Kasumi-1 (cell line): ENCODE results near the gene SCUBE2.
"Not testable (repeated sequence)": the region's sequence is repeated elsewhere in the genome, so short reads cannot be mapped to it uniquely, and the experiment has no call there.

ENCODE experiments used
- DNase-seq, 2 experiments: peaks; one replicate each; lab custom pipeline; 2025; lab: John Stamatoyannopoulos, UW

The SCUBE2 gene

DNA sequence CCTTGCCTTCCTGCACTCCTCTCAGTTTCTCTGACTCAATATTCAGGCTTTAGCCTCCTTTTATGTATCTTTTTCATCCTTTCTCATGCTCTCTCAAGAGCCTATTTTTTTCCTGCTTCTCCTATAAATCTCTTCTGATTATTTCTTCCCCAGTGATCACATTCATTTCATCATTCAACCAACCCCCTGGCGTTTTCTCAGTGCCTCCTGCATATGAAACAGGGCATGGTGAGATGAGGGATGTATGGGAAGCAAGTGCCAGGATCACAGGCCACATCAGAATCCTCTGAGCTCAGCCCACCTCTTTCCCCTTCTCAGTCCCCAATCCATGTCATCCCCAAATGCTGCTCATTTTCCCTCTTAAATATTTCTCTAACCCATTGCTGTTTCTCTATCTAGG lies 48.9 kb downstream of the SCUBE2 start:
- no peak for DNase-seq

DNA sequence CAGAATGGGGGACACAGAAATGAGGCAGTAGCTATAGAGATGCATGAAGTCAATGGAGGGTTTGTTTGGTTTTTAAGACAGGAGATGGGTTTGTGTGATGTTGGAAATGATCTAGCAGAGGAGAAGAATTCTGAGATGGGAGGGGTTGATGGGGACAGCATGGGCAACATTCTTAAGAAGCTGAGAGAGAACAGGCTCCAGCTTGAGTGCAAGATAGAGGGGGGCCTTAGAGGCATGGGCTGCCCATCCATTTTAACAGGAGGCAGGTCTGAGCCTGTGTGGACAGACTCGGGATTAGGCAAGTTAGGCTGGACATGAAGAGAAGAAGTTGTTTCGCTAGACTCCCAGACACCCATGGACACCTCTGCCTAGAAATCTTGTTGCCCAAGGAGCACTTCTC lies 49.7 kb downstream of the SCUBE2 start:
- no peak for DNase-seq

DNA sequence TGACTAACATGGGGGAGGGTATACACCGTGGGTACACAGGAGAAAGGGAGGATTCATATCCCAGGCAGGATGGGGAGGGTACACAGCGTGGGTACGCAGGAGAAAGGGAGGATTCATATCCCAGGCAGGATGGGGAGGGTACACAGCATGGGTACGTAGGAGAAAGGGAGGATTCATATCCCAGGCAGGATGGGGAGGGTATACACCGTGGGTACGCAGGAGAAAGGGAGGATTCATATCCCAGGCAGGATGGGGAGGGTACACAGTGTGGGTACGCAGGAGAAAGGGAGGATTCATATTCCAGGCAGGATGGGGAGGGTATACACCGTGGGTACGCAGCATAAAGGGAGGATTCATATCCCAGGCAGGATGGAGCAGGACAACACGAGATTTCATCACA lies 51.0 kb downstream of the SCUBE2 start:
- no peak for DNase-seq

DNA sequence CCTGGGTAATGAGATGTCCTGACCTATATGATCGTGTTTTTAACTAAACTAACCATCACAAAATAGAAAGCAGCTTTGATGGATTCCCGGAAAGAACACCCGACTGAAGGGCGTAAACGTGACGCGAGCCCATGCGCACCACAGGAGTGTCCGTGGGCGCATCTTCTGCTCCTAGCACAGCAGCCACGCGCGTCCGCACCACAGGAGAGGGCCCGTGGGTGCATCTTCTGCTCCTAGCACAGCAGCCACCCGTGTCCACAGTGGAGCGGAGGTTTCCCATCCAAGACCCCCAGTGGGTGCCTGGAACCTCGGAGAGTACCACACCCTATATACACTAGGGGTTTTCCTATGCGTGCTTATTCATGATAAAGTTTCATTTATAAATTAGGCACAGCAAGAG lies 51.5 kb downstream of the SCUBE2 start:
- no peak for DNase-seq

DNA sequence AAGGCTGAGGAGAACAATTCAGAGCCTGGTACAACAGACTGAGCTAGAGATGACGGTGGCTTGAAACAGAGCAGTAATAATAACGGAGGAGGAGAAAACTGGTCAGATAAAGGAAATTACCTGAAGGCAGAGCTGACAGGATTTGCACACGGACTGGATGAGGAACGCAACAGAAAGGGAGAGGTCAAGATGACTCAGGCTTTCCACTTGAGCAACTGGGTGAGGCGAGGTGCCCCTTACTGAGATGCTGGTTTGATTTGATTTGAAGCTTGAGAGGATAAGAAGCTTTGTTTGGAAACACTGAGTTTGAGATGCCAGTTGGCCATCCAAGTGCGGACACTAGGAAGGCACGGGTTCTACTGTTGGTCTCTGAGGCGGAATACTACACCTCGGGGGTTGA lies 52.2 kb downstream of the SCUBE2 start:
- no peak for DNase-seq

GRCh38 chr11:9038541-9038940 lies 52.9 kb downstream of the SCUBE2 start:
- DNase-seq, result no peak

DNA sequence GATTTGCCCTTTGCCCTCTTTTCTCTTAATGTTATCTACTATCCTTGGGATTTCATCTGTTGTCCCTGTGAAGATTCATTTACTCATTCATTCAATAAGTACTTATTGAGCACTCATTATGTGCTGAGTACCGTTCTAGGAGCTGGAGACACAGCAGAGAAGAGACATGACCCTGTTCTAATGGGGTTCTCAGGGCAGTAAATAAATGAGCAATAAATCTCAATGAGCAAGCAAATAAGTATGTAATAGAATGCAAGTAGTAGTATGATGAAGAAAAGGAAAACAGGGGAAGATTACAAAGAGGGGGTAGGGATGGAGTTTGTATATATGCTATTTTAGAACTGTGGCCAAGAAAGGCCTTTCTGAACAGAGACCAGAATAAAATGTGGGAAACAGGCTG lies 53.4 kb downstream of the SCUBE2 start:
- no peak for DNase-seq

DNA sequence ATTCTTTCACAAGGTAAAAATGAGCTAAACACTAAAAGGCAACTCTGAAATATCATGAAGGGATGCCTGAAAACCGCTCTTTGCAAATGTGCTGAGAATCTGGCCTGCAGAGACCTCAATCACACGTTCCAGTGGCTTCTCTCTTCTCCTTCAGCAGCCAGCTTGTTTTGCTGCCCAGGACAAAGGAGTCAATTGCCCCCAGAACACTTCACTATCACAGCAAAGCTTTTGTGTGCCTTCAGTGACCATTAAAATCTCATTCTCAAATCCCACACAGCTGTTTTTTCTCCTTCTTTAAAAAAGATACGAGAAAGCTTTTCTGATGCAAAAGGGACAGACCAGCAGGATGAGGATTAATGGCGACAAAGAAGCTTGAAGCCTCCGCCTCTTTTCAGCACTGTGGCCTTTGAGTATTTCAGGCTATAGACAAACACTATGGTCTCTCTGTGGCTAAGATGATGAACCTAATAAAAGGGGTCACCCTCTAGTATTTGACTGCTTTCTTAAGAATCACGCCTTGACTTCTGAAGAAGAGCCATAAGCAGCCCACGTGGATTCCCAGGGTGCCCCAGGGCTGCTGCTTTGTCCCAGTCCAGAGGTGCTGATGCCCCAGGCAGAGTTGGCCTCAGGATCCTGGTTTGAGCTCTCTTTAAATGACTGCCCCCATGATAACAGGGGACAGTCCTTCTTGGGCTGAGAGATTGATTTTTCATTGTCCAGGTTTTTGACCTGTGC lies 54.2 kb downstream of the SCUBE2 start:
- DNase-seq, result no peak

DNA sequence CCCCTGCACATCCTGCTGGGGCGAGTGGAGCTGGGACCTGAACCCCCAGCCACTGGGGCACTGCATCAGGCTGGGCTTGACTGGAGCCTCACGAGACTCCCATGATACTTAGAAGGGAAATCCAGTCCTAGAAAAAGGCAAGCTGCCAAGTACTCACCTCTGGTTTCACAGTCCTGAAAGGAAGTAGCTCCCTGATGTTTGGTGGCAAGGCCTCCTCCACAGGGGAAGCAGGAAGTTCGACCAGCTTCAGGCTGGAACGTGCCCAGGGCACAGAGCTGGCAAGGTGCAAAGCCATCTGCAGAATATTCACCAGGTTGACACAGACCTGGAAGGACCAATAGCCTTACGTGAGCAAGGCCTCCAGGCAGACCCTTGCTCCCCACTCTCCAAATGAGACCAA lies 60.8 kb downstream of the SCUBE2 start:
- DNase-seq, result peak in 1 of 2 experiments; percentile 5

GRCh38 chr11:9029422-9029821 lies 62.0 kb downstream of the SCUBE2 start:
- no peak for DNase-seq

DNA sequence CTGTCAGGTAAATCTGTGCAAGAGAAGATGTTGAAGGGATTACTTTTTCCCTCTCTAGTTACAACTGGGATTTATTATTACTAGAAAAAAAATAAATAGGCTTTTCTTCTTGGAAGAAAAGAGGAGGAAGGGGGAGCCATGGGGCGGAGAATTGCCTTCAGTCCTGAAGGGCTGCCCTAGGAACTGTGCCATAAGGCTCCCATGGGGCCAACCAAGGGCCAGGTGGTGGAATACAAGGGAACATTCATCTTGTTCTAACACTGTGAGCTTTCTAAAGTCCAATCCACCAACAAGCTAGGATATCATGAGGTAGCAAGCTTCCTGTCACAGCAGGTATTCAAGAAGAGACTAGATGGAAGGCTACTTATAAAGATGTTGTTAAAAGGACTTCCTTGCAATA lies 62.8 kb downstream of the SCUBE2 start:
- no peak for DNase-seq

- DNase-seq, result no peak
Measured at GRCh38 chr11:9025101-9025850, 66.1 kb downstream of the SCUBE2 start.

- no peak for DNase-seq
Measured at GRCh38 chr11:9022961-9023680, 68.3 kb downstream of the SCUBE2 start.

GRCh38 chr11:9020916-9021315 lies 70.5 kb downstream of the SCUBE2 start:
- no peak for DNase-seq

GRCh38 chr11:9019861-9020260 lies 71.5 kb downstream of the SCUBE2 start:
- no peak for DNase-seq

DNA sequence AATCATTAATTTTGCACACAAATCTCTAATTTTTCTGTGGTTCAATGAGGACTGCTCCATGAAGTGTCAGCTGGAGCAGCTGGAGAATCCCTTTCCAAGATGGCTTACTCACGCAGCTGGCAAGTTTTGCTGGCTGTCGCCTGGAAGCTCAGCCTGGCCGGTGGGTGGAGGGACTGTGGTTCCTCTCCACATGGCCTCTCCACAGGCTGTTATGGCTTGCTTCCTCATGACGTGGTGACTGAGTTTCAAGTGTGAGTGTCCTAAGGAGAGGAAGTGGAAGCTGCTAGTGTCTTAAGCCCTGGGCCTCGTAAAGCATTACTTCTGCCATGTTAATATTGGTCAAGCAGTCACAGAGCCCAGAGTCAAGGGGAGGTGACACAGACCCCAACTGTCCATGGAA lies 73.6 kb downstream of the SCUBE2 start:
- DNase-seq, result peak; percentile 74 to 77

- no peak for DNase-seq
Measured at GRCh38 chr11:9016916-9017642, 74.3 kb downstream of the SCUBE2 start.

- peak; percentile 81 for DNase-seq
Measured at GRCh38 chr11:9015677-9016076, 75.7 kb downstream of the SCUBE2 start.

GRCh38 chr11:9014826-9015225 lies 76.6 kb downstream of the SCUBE2 start:
- no peak for DNase-seq

GRCh38 chr11:9013373-9013772 lies 78.0 kb downstream of the SCUBE2 start:
- DNase-seq, result no peak

- not testable (repeated sequence) for DNase-seq
Measured at GRCh38 chr11:9009538-9009937, 81.9 kb downstream of the SCUBE2 start.

- no peak for DNase-seq
Measured at GRCh38 chr11:9008661-9009060, 82.7 kb downstream of the SCUBE2 start.
